Measurements from ENCODE around the gene KIF11. TPM values are rescaled to one million over a fixed set of nuclear protein-coding genes. Genes with fewer than 3 reads are reported as not detected.
"Not testable (repeated sequence)": the region's sequence is repeated elsewhere in the genome, so short reads cannot be mapped to it uniquely, and the experiment has no call there.

Gene KIF11
- total RNA-seq, 2 experiments from 2014 or later: 55.0 to 55.6 TPM

DNA sequence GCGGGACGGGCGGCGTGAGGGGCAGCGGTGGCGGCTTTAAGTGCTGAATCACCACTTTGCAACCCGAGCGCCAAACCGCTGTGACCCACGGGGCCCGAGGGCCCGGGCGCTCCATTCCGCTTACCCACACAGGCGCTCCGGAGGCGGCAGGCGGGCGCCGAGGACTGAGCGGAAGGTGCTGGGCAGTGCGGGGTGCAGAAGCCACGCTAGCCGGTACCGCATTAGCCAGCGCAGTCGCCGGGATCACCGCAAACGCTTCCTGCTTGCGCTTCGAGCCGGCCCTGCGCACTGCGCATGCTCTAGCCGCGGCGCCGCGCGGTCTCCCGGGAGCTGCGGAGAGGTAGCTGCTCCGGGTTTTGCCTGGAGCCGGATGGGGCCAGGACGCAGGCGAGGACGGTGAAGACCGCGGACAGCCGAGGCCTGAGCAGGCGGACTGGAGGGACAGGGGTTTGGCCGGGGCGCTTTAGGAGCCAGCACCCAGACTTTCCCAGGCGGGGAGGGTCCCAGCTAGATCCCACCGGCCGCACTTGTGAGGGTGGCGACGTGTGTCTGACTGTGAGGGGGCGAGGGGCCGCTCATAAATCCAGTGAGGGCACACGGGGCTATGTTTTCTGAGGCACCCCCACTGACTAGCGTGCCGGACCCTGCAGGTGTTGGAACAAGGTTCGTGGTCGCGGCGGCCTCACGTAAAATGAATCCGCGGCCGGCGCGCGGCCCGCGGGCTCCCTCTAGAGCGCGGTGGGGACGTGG is 19.0 kb upstream of the KIF11 start, which contains the start of gene IDE:
TSS of gene IDE (minus strand) at position 296 of the 750 bp plus-strand sequence. CDS start at position 222, 74 bp downstream.
- Mint-ChIP-seq H3K9me3 (no peaks in the 10 kb centered on the region), H3K27me3 (no peaks in the 10 kb centered on the region), H3K36me3 (peaks cover 4% of the 10 kb centered on the region), H3K4me3 (peak within 1 kb of the TSS; percentile 74), H3K4me1 (peaks cover 35% of the 10 kb centered on the region), H3K27ac (peak within 1 kb of the TSS; percentile 87)
- DNase-seq: peak; percentile 88

DNA sequence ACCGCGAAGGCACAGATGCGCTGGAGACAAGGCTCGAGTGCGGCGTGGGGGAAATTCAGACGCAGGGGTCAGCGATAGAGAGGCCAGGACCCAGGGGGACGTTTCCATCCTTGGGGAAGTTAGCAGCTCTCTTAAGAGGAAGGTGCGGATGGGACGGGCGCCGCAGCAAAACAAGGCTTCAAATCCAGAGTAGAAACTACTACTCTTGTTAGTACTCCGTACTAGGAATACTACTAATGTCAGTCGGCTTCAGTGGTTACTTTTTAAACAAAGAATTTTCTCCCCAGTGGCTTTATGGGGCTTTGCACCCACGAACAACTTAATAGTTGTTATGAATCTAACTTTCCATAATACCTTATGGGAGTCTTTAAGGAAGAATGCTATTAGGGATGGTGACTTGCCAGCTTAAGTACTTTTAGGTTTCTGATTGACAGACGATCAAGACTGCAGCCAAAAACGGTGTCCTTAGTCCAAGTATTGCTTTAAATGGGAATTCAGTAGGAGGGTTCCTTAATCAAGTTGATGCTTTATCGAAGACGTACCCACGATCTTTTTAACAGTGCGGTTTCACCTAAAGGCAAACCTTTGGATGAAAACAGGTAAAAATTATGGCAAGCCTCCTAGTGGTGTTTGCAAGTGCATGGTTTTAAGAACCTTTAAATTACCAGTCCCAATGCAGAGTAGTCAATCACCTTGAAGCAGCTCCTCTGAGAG is 18.2 kb upstream of the KIF11 start:
- DNase-seq: no peak
- Mint-ChIP-seq H3K27ac (peak overlapping the region; percentile 87), H3K4me3 (peak overlapping the region; percentile 74), H3K27me3 (no peaks in the 10 kb centered on the region), H3K36me3 (no peaks in the 10 kb centered on the region), H3K4me1 (peaks cover 31% of the 10 kb centered on the region), H3K9me3 (no peaks in the 10 kb centered on the region)

DNA sequence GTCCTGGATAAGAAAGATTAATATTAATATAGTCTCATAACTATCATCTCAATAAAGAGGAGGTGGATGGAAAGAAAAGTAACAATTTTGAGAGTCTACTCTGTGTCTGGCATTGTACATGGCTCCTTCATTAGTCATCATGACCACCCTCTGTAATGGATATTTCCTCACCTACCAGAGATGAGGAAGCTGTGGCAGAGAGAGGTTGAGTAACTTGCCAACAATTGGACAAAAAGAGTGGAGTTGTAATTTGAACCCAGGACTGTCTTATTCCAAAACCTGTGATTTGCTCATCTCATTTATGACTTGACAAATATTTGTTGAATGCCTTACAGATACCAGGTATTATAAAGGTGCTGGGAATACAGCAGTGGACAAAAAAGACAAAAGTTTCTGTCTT is 17.0 kb upstream of the KIF11 start:
- no peaks in the 10 kb centered on the region for H3K9me3 Mint-ChIP-seq
- no peaks in the 10 kb centered on the region for H3K36me3 Mint-ChIP-seq
- H3K27me3 Mint-ChIP-seq: no peaks in the 10 kb centered on the region
- peaks cover 31% of the 10 kb centered on the region for H3K4me1 Mint-ChIP-seq
- H3K27ac Mint-ChIP-seq: no peak overlapping the region
- no peak overlapping the region for H3K4me3 Mint-ChIP-seq
- no peak for DNase-seq

DNA sequence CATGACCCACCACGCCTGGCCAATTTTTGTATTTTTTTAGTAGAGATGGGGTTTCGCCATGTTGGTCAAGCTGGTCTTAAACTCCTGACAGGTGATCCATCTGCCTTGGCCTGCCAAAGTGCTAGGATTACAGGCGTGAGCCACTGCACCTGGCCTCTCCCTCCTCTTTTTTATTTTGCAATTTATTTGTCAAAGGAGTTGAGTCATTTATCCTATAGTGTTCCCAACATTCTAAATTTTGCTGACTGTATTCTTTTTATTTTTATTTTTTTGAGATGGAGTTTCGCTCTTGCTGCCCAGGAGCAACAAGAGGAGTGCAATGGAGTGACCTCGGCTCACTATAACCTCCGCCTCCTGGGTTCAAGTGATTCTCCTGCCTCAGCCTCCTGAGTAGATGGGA is 10.6 kb upstream of the KIF11 start:
- DNase-seq, H3K36me3 Mint-ChIP-seq, H3K27me3 Mint-ChIP-seq, H3K27ac Mint-ChIP-seq, H3K9me3 Mint-ChIP-seq, H3K4me1 Mint-ChIP-seq, H3K4me3 Mint-ChIP-seq: not testable (repeated sequence)

DNA sequence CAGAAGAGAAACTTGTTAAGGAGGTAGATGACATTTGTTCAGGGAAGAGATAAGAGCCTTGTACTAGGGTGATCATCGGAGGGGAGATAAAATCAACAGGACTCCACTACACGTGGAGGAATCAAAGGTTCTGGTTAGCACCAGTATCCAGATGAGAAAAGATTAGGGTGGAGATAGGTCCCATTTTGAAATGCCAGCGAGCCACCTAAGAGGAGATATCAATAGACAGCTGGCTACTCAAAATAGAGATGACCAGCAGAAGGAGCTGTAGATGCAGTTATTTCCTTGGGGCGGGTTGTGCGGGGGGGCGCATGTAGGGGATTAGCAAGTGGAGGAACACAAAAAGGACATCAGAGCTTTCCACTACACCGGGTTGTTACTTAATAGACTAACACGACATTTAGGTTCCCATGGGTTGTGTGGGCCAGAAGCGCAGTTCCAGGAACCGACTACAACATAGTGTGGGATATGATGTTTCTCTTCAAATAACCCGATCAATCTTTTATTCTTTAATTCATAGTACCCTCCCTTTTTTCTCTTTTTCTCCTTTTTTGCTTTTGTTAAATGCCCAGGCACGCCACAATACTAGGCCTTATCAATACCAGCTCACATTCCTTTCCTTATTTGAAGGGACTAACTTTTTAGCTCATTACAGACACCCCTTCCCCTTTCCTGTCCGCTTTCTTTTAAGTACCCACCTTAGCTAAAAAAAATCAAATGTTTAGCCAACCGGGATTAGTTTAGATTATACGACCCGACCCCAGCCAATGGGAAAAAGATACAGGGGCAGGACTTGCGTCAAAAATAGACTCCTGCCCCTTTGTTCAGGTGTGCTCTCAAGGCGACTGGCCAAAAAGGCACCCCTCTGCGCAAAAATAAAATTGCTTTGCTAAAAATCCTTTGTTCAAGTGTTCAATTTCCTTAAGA is 2.0 kb upstream of the KIF11 start:
- Mint-ChIP-seq H3K36me3 (peaks cover 10% of the 10 kb centered on the region), H3K4me1 (peaks cover 29% of the 10 kb centered on the region), H3K27ac (peak overlapping the region; percentile 92), H3K9me3 (no peaks in the 10 kb centered on the region), H3K4me3 (peak overlapping the region; percentile 84), H3K27me3 (peaks cover 6% of the 10 kb centered on the region)
- DNase-seq: peak; percentile 21

DNA sequence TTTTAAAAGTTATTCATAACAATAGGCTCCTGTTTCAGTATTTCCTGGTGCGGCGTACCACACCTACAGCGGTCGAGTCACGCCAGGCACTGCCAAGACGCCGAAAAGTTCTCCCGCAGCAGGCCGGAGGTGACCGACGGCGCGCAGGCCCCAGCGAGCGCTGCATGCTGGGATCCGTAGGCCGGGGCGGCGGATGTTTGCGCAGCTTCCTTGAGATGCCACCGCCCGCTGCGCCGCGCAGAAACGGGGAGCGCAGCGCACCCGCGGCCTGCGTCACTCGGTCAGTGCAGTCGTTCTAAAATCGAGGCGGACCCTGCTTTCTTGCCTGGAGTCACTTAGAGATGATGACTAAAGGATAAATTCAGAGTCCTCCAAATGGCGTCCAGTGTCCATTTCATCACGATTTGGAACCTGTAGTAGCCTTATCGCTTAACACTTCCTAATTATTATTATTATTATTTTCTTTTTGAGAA is 1.3 kb upstream of the KIF11 start:
- H3K36me3 Mint-ChIP-seq: peaks cover 13% of the 10 kb centered on the region
- no peaks in the 10 kb centered on the region for H3K9me3 Mint-ChIP-seq
- H3K4me3 Mint-ChIP-seq: peak overlapping the region; percentile 96
- peak overlapping the region; percentile 98 for H3K27ac Mint-ChIP-seq
- DNase-seq: peak; percentile 93
- peaks cover 29% of the 10 kb centered on the region for H3K4me1 Mint-ChIP-seq
- peaks cover 10% of the 10 kb centered on the region for H3K27me3 Mint-ChIP-seq

DNA sequence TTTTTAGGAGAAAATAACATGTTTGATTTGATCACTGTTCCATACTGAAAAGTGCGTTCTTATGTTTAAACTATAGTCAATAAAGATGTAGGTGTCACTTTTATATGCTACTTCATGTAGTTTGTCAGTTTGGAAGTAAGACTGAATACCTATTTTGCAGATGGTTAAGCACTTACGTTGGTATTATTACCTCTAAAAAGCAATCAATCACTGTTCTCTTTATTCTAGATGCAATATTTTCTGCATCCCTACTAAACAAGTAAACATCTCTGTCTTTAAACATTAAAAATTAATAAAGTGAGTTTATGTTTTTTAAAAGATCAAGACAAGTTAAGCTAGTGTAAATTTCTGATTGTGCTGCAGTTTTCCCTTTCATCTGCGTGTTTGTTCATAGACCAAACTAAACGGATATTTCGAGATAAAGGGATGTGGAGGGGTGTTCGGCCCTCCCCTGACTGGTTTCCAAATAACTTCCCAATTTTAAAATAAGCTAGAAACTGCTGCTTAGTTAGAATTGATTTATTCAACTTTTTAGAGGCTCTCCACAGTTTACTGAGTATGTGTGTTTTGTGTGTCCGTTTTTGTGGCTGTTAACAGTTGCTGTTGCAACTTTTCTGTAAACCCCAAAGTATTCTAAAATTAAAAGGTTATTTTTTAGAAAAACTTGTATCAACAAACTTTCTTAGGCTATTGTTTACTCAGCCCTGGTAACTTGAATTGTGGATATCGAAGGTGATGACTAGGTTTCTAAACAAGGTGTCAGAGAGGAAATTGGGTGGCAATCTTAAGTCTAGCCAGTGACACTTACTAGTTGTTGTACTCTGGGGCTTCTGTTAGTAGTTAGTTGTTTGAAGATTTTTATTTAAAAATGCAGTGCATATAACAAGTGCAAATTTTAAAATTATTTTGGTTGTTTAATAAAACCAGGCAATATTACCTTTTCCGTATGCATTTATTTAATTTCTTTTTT is 974 bp downstream of the KIF11 start:
- H3K4me1 Mint-ChIP-seq: peaks cover 29% of the 10 kb centered on the region

DNA sequence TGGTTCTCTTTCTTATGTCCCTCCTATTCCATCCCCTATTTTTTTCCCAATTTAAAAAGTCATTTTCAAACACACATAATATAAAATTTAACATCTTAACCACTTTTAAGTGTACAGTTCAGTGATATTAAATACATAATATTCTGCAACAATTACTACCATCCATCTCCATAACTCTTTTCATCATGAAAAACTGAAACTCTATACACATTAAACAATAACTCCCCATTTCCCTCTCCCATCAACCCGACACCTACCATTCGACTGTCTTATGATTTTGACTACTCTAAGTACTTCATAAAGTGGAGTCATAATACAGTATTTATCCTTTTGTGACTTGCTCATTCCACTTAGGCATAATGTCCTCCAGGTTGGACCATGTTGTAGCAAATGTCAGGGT is 2.6 kb downstream of the KIF11 start:
- Mint-ChIP-seq H3K4me1 (peaks cover 26% of the 10 kb centered on the region), H3K27ac (no peak overlapping the region), H3K27me3 (peaks cover 15% of the 10 kb centered on the region), H3K4me3 (peak overlapping the region; percentile 20), H3K36me3 (peaks cover 19% of the 10 kb centered on the region), H3K9me3 (no peaks in the 10 kb centered on the region)
- no peak for DNase-seq

More for the DNA sequence above, 974 bp downstream of the KIF11 start:
- peak overlapping the region; percentile 98 for H3K27ac Mint-ChIP-seq
- peaks cover 13% of the 10 kb centered on the region for H3K27me3 Mint-ChIP-seq
- peaks cover 19% of the 10 kb centered on the region for H3K36me3 Mint-ChIP-seq
- H3K4me3 Mint-ChIP-seq: peak overlapping the region; percentile 96
- H3K9me3 Mint-ChIP-seq: no peaks in the 10 kb centered on the region
- no peak for DNase-seq

DNA sequence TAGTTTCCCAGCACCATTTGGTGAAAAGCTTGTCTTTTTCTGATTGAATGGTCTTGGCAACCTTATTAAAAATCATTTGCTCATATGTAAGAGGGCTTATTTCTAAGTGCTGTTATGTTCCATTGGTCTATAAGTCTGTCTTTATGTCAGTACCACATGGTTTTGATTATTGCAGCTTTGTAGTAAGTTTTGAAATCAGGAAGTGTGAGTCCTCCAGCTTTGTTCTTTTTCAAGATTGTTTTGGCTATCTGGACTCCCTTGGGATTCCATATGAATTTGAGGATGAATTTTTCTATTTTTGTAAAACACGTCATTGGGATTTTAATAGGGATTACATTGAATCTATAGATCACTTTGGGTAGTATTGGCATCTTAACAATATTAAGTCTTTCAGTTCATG is 5.4 kb downstream of the KIF11 start:
- Mint-ChIP-seq H3K27ac (no peak overlapping the region), H3K9me3 (no peaks in the 10 kb centered on the region), H3K27me3 (peaks cover 16% of the 10 kb centered on the region), H3K4me3 (no peak overlapping the region), H3K36me3 (peaks cover 23% of the 10 kb centered on the region), H3K4me1 (peaks cover 17% of the 10 kb centered on the region)
- DNase-seq: no peak

DNA sequence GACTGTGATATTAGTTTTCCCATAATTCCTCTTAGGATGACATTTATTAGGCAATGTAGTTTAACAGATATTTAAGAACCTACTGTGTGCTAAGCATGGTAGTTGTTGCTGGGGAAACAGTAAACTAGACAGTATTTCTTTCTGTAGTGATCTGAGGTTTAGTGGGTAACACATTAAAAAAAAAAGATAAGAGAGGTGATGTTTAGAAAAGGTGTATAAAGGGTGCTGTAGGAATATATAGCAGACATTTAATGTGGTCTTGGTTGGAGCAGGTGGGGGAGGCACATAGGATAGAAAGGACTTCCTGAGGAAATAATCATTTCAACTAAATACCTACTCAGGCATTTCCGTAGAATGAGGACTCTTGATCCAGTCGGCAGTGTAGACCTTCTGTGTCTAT is 11.9 kb downstream of the KIF11 start:
- peaks cover 3% of the 10 kb centered on the region for H3K27me3 Mint-ChIP-seq
- H3K4me3 Mint-ChIP-seq: no peak overlapping the region
- peaks cover 42% of the 10 kb centered on the region for H3K36me3 Mint-ChIP-seq
- no peaks in the 10 kb centered on the region for H3K9me3 Mint-ChIP-seq
- H3K4me1 Mint-ChIP-seq: peaks cover 18% of the 10 kb centered on the region
- H3K27ac Mint-ChIP-seq: no peak overlapping the region
- no peak for DNase-seq

DNA sequence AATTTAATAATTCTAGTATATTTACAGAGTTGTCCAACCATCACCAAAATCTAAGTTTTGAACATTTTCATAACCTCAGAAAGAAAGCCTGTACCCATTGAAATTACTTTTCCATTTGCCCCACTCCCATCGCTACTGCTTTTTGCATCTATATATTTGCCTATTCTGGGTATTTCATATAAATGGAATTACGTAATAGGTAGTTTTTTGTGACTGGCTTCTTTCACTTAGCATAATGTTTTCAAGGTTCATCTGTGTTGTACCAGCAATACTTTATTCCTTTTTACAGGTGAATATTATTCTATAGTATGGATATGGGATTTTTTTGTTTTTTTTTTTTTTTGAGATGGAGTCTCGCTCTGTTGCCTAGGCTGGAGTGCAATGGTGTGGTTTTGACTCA is 22.6 kb downstream of the KIF11 start:
- no peak overlapping the region for H3K4me3 Mint-ChIP-seq
- H3K36me3 Mint-ChIP-seq: peaks cover 42% of the 10 kb centered on the region
- no peak overlapping the region for H3K27ac Mint-ChIP-seq
- H3K27me3 Mint-ChIP-seq: no peaks in the 10 kb centered on the region
- H3K4me1 Mint-ChIP-seq: peaks cover 1% of the 10 kb centered on the region
- no peak for DNase-seq
- H3K9me3 Mint-ChIP-seq: no peaks in the 10 kb centered on the region

DNA sequence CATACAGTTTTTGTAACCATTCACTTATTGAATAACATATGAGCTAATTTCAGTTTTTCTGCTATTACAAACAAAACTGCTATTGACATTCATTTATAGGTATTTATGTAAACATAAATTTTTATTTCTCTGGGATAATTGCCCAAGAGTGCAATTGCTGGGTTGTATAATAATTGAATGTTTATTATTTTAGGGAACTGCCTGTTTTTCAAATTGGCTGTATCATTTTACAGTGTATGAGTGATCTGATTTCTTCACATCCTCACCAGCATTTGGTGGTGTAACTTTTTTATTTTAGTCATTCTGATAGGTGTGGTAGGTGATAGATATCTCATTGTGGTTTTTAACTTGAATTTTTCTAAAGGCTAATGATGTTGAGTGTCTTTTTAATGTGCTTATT is 26.4 kb downstream of the KIF11 start:
- no peak overlapping the region for H3K27ac Mint-ChIP-seq
- peaks cover 58% of the 10 kb centered on the region for H3K36me3 Mint-ChIP-seq
- no peaks in the 10 kb centered on the region for H3K9me3 Mint-ChIP-seq
- H3K27me3 Mint-ChIP-seq: no peaks in the 10 kb centered on the region
- no peak overlapping the region for H3K4me3 Mint-ChIP-seq
- no peak for DNase-seq
- H3K4me1 Mint-ChIP-seq: peaks cover 1% of the 10 kb centered on the region

DNA sequence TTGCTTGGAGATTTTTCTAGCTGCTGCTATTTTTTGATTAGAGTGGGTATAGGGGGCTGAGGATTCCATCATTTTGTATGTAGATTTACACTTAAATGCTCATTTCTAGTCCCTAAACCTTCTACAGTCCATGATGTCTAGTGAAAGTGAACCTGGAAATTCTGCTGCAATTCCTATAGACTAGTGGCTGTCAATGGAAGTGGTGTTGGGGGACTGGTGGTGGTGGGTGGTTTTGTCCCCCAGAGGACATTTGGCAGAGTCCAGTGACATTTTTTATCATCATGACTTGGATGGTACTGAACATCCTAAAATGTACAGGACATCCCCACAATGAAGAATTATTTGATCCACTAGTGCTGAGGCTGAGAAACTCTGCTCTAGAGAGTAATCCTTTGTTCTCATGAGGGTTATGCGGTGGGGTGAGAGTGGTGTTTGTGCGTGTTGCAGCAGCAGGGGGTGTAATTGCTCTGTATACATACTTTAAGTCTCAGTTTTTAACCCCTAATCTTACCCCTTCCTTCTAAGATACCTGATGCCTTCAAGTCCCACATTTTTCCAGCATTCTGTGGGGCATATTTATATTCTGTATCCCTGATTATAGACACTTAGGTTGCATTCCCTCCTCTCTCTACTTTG is 35.0 kb downstream of the KIF11 start:
- no peak overlapping the region for H3K27ac Mint-ChIP-seq
- no peak for DNase-seq

More for the DNA sequence above, 35.0 kb downstream of the KIF11 start:
- Mint-ChIP-seq H3K4me1 (no peaks in the 10 kb centered on the region), H3K27me3 (no peaks in the 10 kb centered on the region), H3K36me3 (peaks cover 62% of the 10 kb centered on the region), H3K4me3 (no peak overlapping the region), H3K9me3 (no peaks in the 10 kb centered on the region)

All from activated naive CD8-positive, alpha-beta T cell treated with anti-CD3 and anti-CD28 coated beads for 36 hours (primary cell).